Right ventricle myocardium inferior (tissue), 1 donor: ENCODE data around the gene ATP4B. TPM values are rescaled to one million over a fixed set of nuclear protein-coding genes. Genes with fewer than 3 reads are reported as not detected.

Source experiments
- ATAC-seq: fragments of 200-7000 bp; cut with Tn5 transposase; one replicate; pipeline ENCODE4 v1.9.1; 2020; ENCODE audit warnings: mild to moderate bottlenecking, moderate library complexity
- DNase-seq: peaks from one replicate; pipeline ENCODE4 v3.0.0; 2021; ENCODE audit errors: missing footprints
- intact Hi-C: fragments of 100-400 bp; cut with DNase I; formaldehyde crosslinking; loops from one replicate; pipeline ENCODE4 v1.11.0; 2022
- total RNA-seq: library from RNA; stranded (reverse); fragmentation: NEBNext Ultra II Directional; extraction: Animal tissue kit (Norgen Biotek cat#: 25700); gene quantifications from one replicate; pipeline ENCODE4 v1.2.1, GENCODE V29; 2021
- donor health status: DM: no; HTN: yes; CAD: no; lungs with severe emphysema.

The ATP4B gene
- total RNA-seq, 1 donor from 2014 or later = not detected

GRCh38 chr13:113645329-113645728, 12.7 kb downstream of the ATP4B start:
- DNase-seq = no peak
- no peak for ATAC-seq
- intact Hi-C loops = no loop called here

- intact Hi-C loops = no loop called here
- DNase-seq (no peak), ATAC-seq (no peak)
Measured at GRCh38 chr13:113644800-113645199, 13.2 kb downstream of the ATP4B start.

- DNase-seq (no peak), ATAC-seq (no peak)
- intact Hi-C loops = no loop called here
Measured at GRCh38 chr13:113643593-113643992, 14.4 kb downstream of the ATP4B start.

GRCh38 chr13:113642563-113642962, 15.4 kb downstream of the ATP4B start:
- intact Hi-C loops = no loop called here
- no peak for DNase-seq
- ATAC-seq = no peak

- intact Hi-C loops = no loop called here
- no peak for DNase-seq
Measured at GRCh38 chr13:113641426-113641825, 16.6 kb downstream of the ATP4B start.

GRCh38 chr13:113639616-113640262, 18.3 kb downstream of the ATP4B start:
- intact Hi-C loops = no loop called here
- no peak for DNase-seq
- peak; percentile 88 for ATAC-seq

More at GRCh38 chr13:113641426-113641825, 16.6 kb downstream of the ATP4B start:
- ATAC-seq = no peak

- DNase-seq (no peak), ATAC-seq (no peak)
- intact Hi-C loops = no loop called here
Measured at GRCh38 chr13:113638806-113639205, 19.2 kb downstream of the ATP4B start.

- DNase-seq (no peak), ATAC-seq (no peak)
- intact Hi-C loops = no loop called here
Measured at GRCh38 chr13:113638173-113638746, 19.7 kb downstream of the ATP4B start.

GRCh38 chr13:113637262-113638160, 20.5 kb downstream of the ATP4B start:
- DNase-seq (no peak), ATAC-seq (no peak)
- intact Hi-C loops = no loop called here

- DNase-seq (no peak), ATAC-seq (no peak)
- intact Hi-C loops = no loop called here
Measured at GRCh38 chr13:113636266-113636963, 21.6 kb downstream of the ATP4B start.

- intact Hi-C loops = no loop called here
- DNase-seq (no peak), ATAC-seq (no peak)
Measured at GRCh38 chr13:113635709-113636108, 22.3 kb downstream of the ATP4B start.

GRCh38 chr13:113635048-113635420, 23.0 kb downstream of the ATP4B start:
- intact Hi-C loops = no loop called here
- DNase-seq (no peak), ATAC-seq (no peak)

GRCh38 chr13:113634279-113635047, 23.5 kb downstream of the ATP4B start:
- no peak for DNase-seq
- ATAC-seq = no peak
- intact Hi-C loops = no loop called here

- DNase-seq (no peak), ATAC-seq (no peak)
- intact Hi-C loops = no loop called here
Measured at GRCh38 chr13:113633485-113633873, 24.5 kb downstream of the ATP4B start.

GRCh38 chr13:113632706-113633484, 25.1 kb downstream of the ATP4B start:
- DNase-seq = no peak
- ATAC-seq = no peak
- intact Hi-C loops = no loop called here

- ATAC-seq (no peak), DNase-seq (no peak)
- intact Hi-C loops = no loop called here
Measured at GRCh38 chr13:113631341-113632095, 26.5 kb downstream of the ATP4B start.

GRCh38 chr13:113630804-113631203, 27.2 kb downstream of the ATP4B start:
- no peak for ATAC-seq
- no peak for DNase-seq

More at GRCh38 chr13:113630804-113631203, 27.2 kb downstream of the ATP4B start:
- intact Hi-C loops = no loop called here
